Mesendoderm (in vitro differentiated cells): ENCODE data around the gene ENHO.

ENCODE experiments used
- DNase-seq: peaks from one replicate; pipeline ENCODE4 v3.0.0; 2013
- H2AK5ac ChIP-seq: 2 replicates; pipeline ENCODE4 v1.6.1; 2013; ENCODE audit warnings: low read length, inconsistent platforms
- H2BK120ac ChIP-seq: 2 replicates; pipeline ENCODE4 v1.6.1; 2013; ENCODE audit warnings: low read depth, mild to moderate bottlenecking, low read length, moderate library complexity, mixed read lengths
- H2BK15ac ChIP-seq: replicated peaks from 2 replicates; pipeline ENCODE4 v1.6.1; 2013; ENCODE audit warnings: low read depth, mild to moderate bottlenecking, moderate library complexity
- H2BK5ac ChIP-seq: 2 replicates; pipeline ENCODE4 v1.6.1; 2013; ENCODE audit warnings: low read length, inconsistent platforms
- H3K18ac ChIP-seq: 2 replicates; pipeline ENCODE4 v1.6.1; 2013; ENCODE audit warnings: mild to moderate bottlenecking, low read length, mixed read lengths
- H3K23ac ChIP-seq: one replicate; pipeline ENCODE4 v1.6.1; 2013; ENCODE audit warnings: low read length
- H3K27ac ChIP-seq: 2 replicates; pipeline ENCODE4 v1.5.1; 2013; ENCODE audit warnings: low read depth, mild to moderate bottlenecking, inconsistent platforms, low read length, moderate library complexity
- H3K27me3 ChIP-seq: 2 replicates; pipeline ENCODE4 v1.6.1; 2013; ENCODE audit warnings: low read length, control low read depth, mild to moderate bottlenecking, inconsistent platforms; ENCODE audit not compliant: insufficient read depth, poor library complexity
- H3K36me3 ChIP-seq: 2 replicates; pipeline ENCODE4 v1.6.1; 2013; ENCODE audit warnings: low read length, inconsistent platforms; ENCODE audit not compliant: control insufficient read depth, insufficient read depth
- H3K4ac ChIP-seq: one replicate; pipeline ENCODE4 v1.6.1; 2013; ENCODE audit warnings: low read depth, mild to moderate bottlenecking, low read length, moderate library complexity
- H3K4me1 ChIP-seq: 2 replicates; pipeline ENCODE4 v1.6.1; 2013; ENCODE audit warnings: low read depth, low read length, inconsistent platforms; ENCODE audit not compliant: control insufficient read depth
- H3K4me2 ChIP-seq: 2 replicates; pipeline ENCODE4 v1.6.1; 2013; ENCODE audit warnings: low read length
- H3K4me3 ChIP-seq: 2 replicates; pipeline ENCODE4 v1.5.1; 2013; ENCODE audit warnings: mild to moderate bottlenecking, low read length
- H3K56ac ChIP-seq: one replicate; pipeline ENCODE4 v1.6.1; 2013; ENCODE audit warnings: low read length
- H3K79me1 ChIP-seq: 2 replicates; pipeline ENCODE4 v1.6.1; 2013; ENCODE audit warnings: low read length, inconsistent platforms
- H3K79me2 ChIP-seq: 2 replicates; pipeline ENCODE4 v1.6.1; 2013; ENCODE audit warnings: mild to moderate bottlenecking, low read length; ENCODE audit not compliant: control insufficient read depth, insufficient read depth
- H3K9ac ChIP-seq: 2 replicates; pipeline ENCODE4 v1.6.1; 2013; ENCODE audit warnings: low read length, inconsistent platforms
- H4K5ac ChIP-seq: one replicate; pipeline ENCODE4 v1.6.1; 2013; ENCODE audit warnings: low read length
- H4K8ac ChIP-seq: one replicate; pipeline ENCODE4 v1.6.1; 2013; ENCODE audit warnings: low read depth, mild to moderate bottlenecking, control low read depth, low read length, moderate library complexity
- WGBS: extraction: QIAGEN DNeasy Blood & Tissue Kit; methylation state at CpG from one replicate; pipeline ENCODE4 v1.1.7; 2013; ENCODE audit warnings: low lambda C conversion rate, missing lambda C conversion rate; ENCODE audit not compliant: insufficient coverage; ENCODE audit errors: extremely low coverage; 5-methylcytosine and 5-hydroxymethylcytosine counted together

ENHO gene

GRCh38 chr9:34521406-34522045 lies 1.3 kb downstream of the ENHO start:
- H3K4me3 ChIP-seq, result no peak overlapping the region

GRCh38 chr9:34520505-34521385 lies 2.0 kb downstream of the ENHO start:
- Histone ChIP-seq H3K79me2 (no peaks in the 10 kb centered on the region), H3K4me1 (peaks cover 8% of the 10 kb centered on the region), H4K5ac (no peak overlapping the region), H3K9ac (no peak overlapping the region), H3K56ac (no peak overlapping the region), H3K4ac (no peak overlapping the region), H3K36me3 (no peaks in the 10 kb centered on the region), H3K18ac (no peak overlapping the region), H2AK5ac (no peak overlapping the region), H3K4me2 (no peak overlapping the region), H3K4me3 (no peak overlapping the region), H2BK120ac (no peak overlapping the region), H3K27me3 (no peaks in the 10 kb centered on the region), H3K27ac (no peak overlapping the region), H3K79me1 (no peaks in the 10 kb centered on the region), H2BK5ac (no peak overlapping the region), H3K23ac (no peak overlapping the region), H4K8ac (no peak overlapping the region), H2BK15ac (no peak overlapping the region)
- DNase-seq, result no peak
- no CpG with 5 or more reads among the region's 6 CpGs for WGBS

More at GRCh38 chr9:34521406-34522045, 1.3 kb downstream of the ENHO start:
- H2AK5ac ChIP-seq, result no peak overlapping the region
- no CpG with 5 or more reads among the region's 11 CpGs for WGBS
- no peak overlapping the region for H2BK5ac ChIP-seq
- no peak overlapping the region for H3K9ac ChIP-seq
- H3K27me3 ChIP-seq, result no peaks in the 10 kb centered on the region
- no peak overlapping the region for H4K5ac ChIP-seq
- peaks cover 8% of the 10 kb centered on the region for H3K4me1 ChIP-seq
- no peaks in the 10 kb centered on the region for H3K79me2 ChIP-seq
- no peak overlapping the region for H3K18ac ChIP-seq
- H3K36me3 ChIP-seq, result no peaks in the 10 kb centered on the region
- no peak for DNase-seq
- H3K27ac ChIP-seq, result no peak overlapping the region
- H4K8ac ChIP-seq, result no peak overlapping the region
- no peaks in the 10 kb centered on the region for H3K79me1 ChIP-seq
- H2BK15ac ChIP-seq, result no peak overlapping the region
- H2BK120ac ChIP-seq, result no peak overlapping the region
- no peak overlapping the region for H3K4ac ChIP-seq
- H3K23ac ChIP-seq, result no peak overlapping the region
- peak overlapping the region; percentile 10 for H3K56ac ChIP-seq
- no peak overlapping the region for H3K4me2 ChIP-seq

- no peak overlapping the region for H3K27ac ChIP-seq
- H3K36me3 ChIP-seq, result no peaks in the 10 kb centered on the region
- no peak overlapping the region for H3K4me3 ChIP-seq
- no peak overlapping the region for H3K23ac ChIP-seq
- H3K79me2 ChIP-seq, result no peaks in the 10 kb centered on the region
- H4K5ac ChIP-seq, result no peak overlapping the region
- H3K4me2 ChIP-seq, result no peak overlapping the region
- H3K9ac ChIP-seq, result no peak overlapping the region
- no peak overlapping the region for H2AK5ac ChIP-seq
- no peak overlapping the region for H3K4ac ChIP-seq
- no peak overlapping the region for H2BK15ac ChIP-seq
- WGBS, result no CpG with 5 or more reads among the region's 6 CpGs
- DNase-seq, result no peak
- H3K56ac ChIP-seq, result no peak overlapping the region
- no peak overlapping the region for H3K18ac ChIP-seq
- H2BK5ac ChIP-seq, result no peak overlapping the region
- no peak overlapping the region for H2BK120ac ChIP-seq
- no peaks in the 10 kb centered on the region for H3K79me1 ChIP-seq
- H3K27me3 ChIP-seq, result no peaks in the 10 kb centered on the region
- peaks cover 8% of the 10 kb centered on the region for H3K4me1 ChIP-seq
- H4K8ac ChIP-seq, result no peak overlapping the region
Measured at GRCh38 chr9:34520096-34520495, 2.7 kb downstream of the ENHO start.

- Histone ChIP-seq H3K36me3 (no peaks in the 10 kb centered on the region), H3K4me3 (no peak overlapping the region), H2AK5ac (no peak overlapping the region), H3K4me1 (peaks cover 8% of the 10 kb centered on the region), H3K27ac (no peak overlapping the region), H3K79me2 (no peaks in the 10 kb centered on the region), H2BK15ac (no peak overlapping the region), H3K23ac (no peak overlapping the region), H3K18ac (no peak overlapping the region), H3K27me3 (no peaks in the 10 kb centered on the region), H2BK120ac (no peak overlapping the region), H4K5ac (no peak overlapping the region), H3K56ac (no peak overlapping the region), H2BK5ac (no peak overlapping the region), H3K79me1 (no peaks in the 10 kb centered on the region), H4K8ac (no peak overlapping the region), H3K9ac (no peak overlapping the region), H3K4ac (no peak overlapping the region), H3K4me2 (no peak overlapping the region)
- DNase-seq, result no peak
- no CpG with 5 or more reads among the region's 2 CpGs for WGBS
Measured at GRCh38 chr9:34519321-34520020, 3.3 kb downstream of the ENHO start.

GRCh38 chr9:34518896-34519295 lies 3.9 kb downstream of the ENHO start:
- H3K4me3 ChIP-seq, result no peak overlapping the region
- no peaks in the 10 kb centered on the region for H3K27me3 ChIP-seq
- no peaks in the 10 kb centered on the region for H3K79me2 ChIP-seq
- H3K56ac ChIP-seq, result no peak overlapping the region
- no peaks in the 10 kb centered on the region for H3K36me3 ChIP-seq
- no peak overlapping the region for H3K9ac ChIP-seq
- no peak overlapping the region for H3K4me2 ChIP-seq
- no CpG with 5 or more reads among the region's 2 CpGs for WGBS
- no peak overlapping the region for H3K27ac ChIP-seq
- no peaks in the 10 kb centered on the region for H3K79me1 ChIP-seq
- H3K18ac ChIP-seq, result no peak overlapping the region
- no peak overlapping the region for H2BK120ac ChIP-seq
- DNase-seq, result no peak
- no peak overlapping the region for H3K23ac ChIP-seq
- H4K5ac ChIP-seq, result no peak overlapping the region
- H2BK5ac ChIP-seq, result no peak overlapping the region
- H2BK15ac ChIP-seq, result no peak overlapping the region
- H4K8ac ChIP-seq, result no peak overlapping the region
- H3K4ac ChIP-seq, result no peak overlapping the region
- peaks cover 9% of the 10 kb centered on the region for H3K4me1 ChIP-seq
- H2AK5ac ChIP-seq, result no peak overlapping the region
